ENCODE results near the gene MRPL33. TPM values are rescaled to one million over a fixed set of nuclear protein-coding genes. Genes with fewer than 3 reads are reported as not detected.

Gene MRPL33
- polyA plus RNA-seq, 3 donors: 67.4 to 341 (median 331) TPM

GRCh38 chr2:27756091-27756490 is 15.4 kb upstream of the MRPL33 start:
- no peaks in the 10 kb centered on the region for H3K27me3 ChIP-seq (ENCODE audit: control insufficient read depth in 2 of 2, insufficient read depth in 2 of 2, low read length in 2 of 2)
- H3K4me1 ChIP-seq (ENCODE audit: control insufficient read depth in 1 of 2, insufficient read depth in 2 of 2, low read length in 2 of 2): peaks cover 44 to 58% of the 10 kb centered on the region in 2 donors
- H3K9me3 ChIP-seq (replicated peaks in 1 of 2; ENCODE audit: control insufficient read depth in 1 of 2, insufficient read depth in 1 of 2, low read length in 2 of 2): no peaks in the 10 kb centered on the region
- peaks cover 14% of the 10 kb centered on the region for H3K79me2 ChIP-seq (ENCODE audit: insufficient read depth, low read length)
- no peak overlapping the region for H3K9ac ChIP-seq (ENCODE audit: insufficient read depth, low read length, poor library complexity, severe bottlenecking)
- TF ChIP-seq CTCF (IDR thresholded peaks at IDR 0.05): no peak
- H3K27ac Mint-ChIP-seq: peak overlapping the region; percentile 79 to 94 (median 93)
- 100% methylated on average over 3 of the region's 3 CpGs for WGBS (ENCODE audit: insufficient coverage)
- peak overlapping the region; percentile 73 to 87 for H3K27ac ChIP-seq (ENCODE audit: low read depth in 1 of 2, low read length in 2 of 2)
- H3K36me3 Mint-ChIP-seq: no peaks in the 10 kb centered on the region
- intact Hi-C loops (cut with micrococcal nuclease): loop anchor here (5.0 to 10.0 kb wide), 4 partner anchors 41 to 699 kb away; partner anchors contain the start of gene FOSL2 (in 1 of the 2)
- H3K4me1 Mint-ChIP-seq: peaks cover 53% of the 10 kb centered on the region
- no peaks in the 10 kb centered on the region for H3K9me3 Mint-ChIP-seq
- DNase-seq: no peak
- H4K20me1 ChIP-seq (ENCODE audit: insufficient read depth, low read length): no peaks in the 10 kb centered on the region
- peaks cover 0 to 2% (median 0%) of the 10 kb centered on the region in 3 donors for H3K27me3 Mint-ChIP-seq (ENCODE audit: low read depth in 3 of 3)
- peak overlapping the region; percentile 38 for H2AFZ ChIP-seq (ENCODE audit: insufficient read depth, low read depth, low read length, poor library complexity, severe bottlenecking)
- no peaks in the 10 kb centered on the region for H3K36me3 ChIP-seq (replicated peaks in 1 of 2; ENCODE audit: control insufficient read depth in 1 of 2, insufficient read depth in 2 of 2, low read length in 2 of 2)
- peak overlapping the region in 1 of 2 donors; percentile 67 for H3K4me3 Mint-ChIP-seq
- no peak overlapping the region for H3K4me3 ChIP-seq (replicated peaks in 1 of 3; ENCODE audit: low read depth in 2 of 3, low read length in 3 of 3)
- no peak overlapping the region for H3K4me2 ChIP-seq (replicated peaks; ENCODE audit: extremely low read depth, low read length, poor library complexity, severe bottlenecking)

GRCh38 chr2:27756544-27757498 is 14.7 kb upstream of the MRPL33 start:
- no peak overlapping the region for H3K9ac ChIP-seq (ENCODE audit: insufficient read depth, low read length, poor library complexity, severe bottlenecking)
- DNase-seq: peak; percentile 64 to 79 (median 69)
- H3K4me2 ChIP-seq (replicated peaks; ENCODE audit: extremely low read depth, low read length, poor library complexity, severe bottlenecking): peak overlapping the region; percentile 49
- H4K20me1 ChIP-seq (ENCODE audit: insufficient read depth, low read length): no peaks in the 10 kb centered on the region
- H3K4me3 ChIP-seq (replicated peaks in 1 of 3; ENCODE audit: low read depth in 2 of 3, low read length in 3 of 3): peak overlapping the region in 1 of 3 experiments; percentile 46
- Mint-ChIP-seq H3K36me3 (no peaks in the 10 kb centered on the region), H3K4me1 (peaks cover 56% of the 10 kb centered on the region), H3K27me3 (ENCODE audit: low read depth in 3 of 3) (peaks cover 0 to 2% (median 0%) of the 10 kb centered on the region in 3 donors), H3K27ac (peak overlapping the region; percentile 79 to 94 (median 93)), H3K9me3 (no peaks in the 10 kb centered on the region), H3K4me3 (peak overlapping the region; percentile 21 to 67)
- WGBS (ENCODE audit: insufficient coverage): 80% methylated on average over 1 of the region's 8 CpGs
- H2AFZ ChIP-seq (ENCODE audit: insufficient read depth, low read depth, low read length, poor library complexity, severe bottlenecking): peak overlapping the region; percentile 66
- peak overlapping the region; percentile 73 to 87 for H3K27ac ChIP-seq (ENCODE audit: low read depth in 1 of 2, low read length in 2 of 2)
- H3K36me3 ChIP-seq (replicated peaks in 1 of 2; ENCODE audit: control insufficient read depth in 1 of 2, insufficient read depth in 2 of 2, low read length in 2 of 2): no peaks in the 10 kb centered on the region
- intact Hi-C loops (cut with micrococcal nuclease): loop anchor here (5.0 to 10.0 kb wide), 4 partner anchors 40 to 698 kb away; partner anchors contain the start of gene FOSL2 (in 1 of the 2)
- H3K27me3 ChIP-seq (ENCODE audit: control insufficient read depth in 2 of 2, insufficient read depth in 2 of 2, low read length in 2 of 2): no peaks in the 10 kb centered on the region
- H3K9me3 ChIP-seq (replicated peaks in 1 of 2; ENCODE audit: control insufficient read depth in 1 of 2, insufficient read depth in 1 of 2, low read length in 2 of 2): no peaks in the 10 kb centered on the region
- peaks cover 44 to 63% of the 10 kb centered on the region in 2 donors for H3K4me1 ChIP-seq (ENCODE audit: control insufficient read depth in 1 of 2, insufficient read depth in 2 of 2, low read length in 2 of 2)
- TF ChIP-seq CTCF (IDR thresholded peaks at IDR 0.05): no peak
- H3K79me2 ChIP-seq (ENCODE audit: insufficient read depth, low read length): peaks cover 14% of the 10 kb centered on the region
